ENCODE data around the gene PMM2.

Gene PMM2

DNA sequence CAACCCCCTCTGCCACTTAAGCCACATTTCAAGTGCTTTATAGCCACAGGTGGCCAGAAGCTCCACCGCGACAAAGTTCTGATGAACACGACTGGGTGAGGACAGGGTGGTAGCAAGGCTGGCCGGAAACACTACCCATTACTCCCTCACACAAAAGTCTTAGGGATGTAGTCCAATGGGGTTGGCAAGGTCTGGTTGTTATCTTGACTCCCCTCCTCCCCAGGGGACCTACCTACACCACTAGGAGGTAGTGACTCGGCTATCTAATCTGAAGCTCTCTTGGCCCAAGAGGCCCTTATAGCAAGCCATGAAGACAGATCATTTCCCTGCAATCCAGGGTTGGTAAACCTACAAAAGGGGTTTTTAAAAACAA is 92.9 kb downstream of the PMM2 start:
- DNase-seq, result no peak

DNA sequence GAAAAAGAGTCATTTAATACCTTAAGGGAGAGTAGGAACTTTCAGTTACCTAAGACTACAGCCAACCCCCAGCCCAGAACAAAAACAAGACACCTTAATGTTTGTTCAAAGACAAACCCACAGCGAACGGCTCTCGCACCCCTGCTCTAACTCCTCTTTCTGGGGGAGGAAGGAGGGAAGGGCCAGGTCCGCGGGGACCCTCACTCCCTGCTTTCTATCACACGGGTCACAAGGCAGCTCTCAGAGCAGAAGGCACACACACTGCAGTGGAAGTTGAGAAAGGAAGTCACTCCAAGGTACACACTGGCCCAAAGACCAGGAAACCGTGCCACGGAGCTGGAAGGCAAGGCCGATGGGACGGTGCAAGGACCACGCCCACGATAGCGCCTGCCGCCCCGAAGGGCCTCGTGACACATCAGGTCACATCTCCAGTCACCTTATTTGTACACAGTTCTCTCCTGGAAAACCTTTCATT is 94.5 kb downstream of the PMM2 start:
- DNase-seq, result no peak

DNA sequence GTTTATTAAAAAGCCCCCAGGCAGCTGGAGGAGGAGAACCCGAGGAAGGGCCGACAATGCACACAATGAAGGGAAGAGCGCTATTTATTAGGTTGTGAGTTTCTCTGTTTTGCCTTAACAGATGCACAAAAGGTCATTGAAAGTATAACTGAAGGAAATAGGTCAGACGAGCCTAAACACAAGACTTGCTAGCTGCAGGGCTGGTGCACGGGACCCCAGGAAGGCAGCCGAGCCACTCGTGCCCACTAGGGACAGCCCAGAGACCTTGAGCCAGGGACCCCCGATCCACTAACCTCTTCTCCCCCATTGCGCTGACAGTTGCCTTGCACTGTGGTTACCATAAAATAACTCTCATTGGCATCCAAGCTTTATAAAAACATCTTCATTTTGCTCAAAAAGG is 95.8 kb downstream of the PMM2 start:
- no peak for DNase-seq

DNA sequence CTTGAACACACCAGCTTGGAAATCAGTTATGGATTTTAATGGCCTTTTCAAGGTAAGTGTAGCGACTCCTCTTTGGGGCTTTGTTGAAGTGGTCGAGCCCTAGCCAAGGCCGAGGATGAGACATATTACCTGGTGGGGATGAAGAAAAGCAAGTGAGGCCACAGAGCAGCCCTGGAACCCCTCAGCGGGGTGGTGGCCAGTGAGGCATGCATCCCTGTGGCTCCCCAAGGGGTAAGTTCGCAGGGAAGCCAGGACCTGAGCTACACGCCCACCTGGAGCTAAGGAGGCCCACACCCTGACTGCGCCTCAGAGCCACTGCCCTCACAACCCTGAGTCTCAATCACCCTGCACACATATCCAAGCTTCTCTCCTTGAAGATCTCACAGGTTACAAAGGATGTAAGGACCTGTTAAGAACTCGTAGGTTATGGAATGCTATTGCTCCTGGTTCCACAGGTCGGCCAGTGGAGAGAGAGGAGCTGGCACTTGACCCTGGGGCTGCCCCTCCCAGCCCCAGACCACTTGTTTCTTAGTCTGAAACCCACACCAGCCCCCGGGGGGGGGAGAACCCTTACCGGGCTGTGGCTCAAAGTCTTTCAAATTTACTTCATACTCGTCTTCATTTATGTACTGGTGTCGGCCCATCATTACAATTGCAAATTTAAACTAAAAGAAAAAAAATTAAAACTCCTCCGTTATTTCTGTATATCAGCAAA is 96.5 kb downstream of the PMM2 start:
- DNase-seq, result no peak

DNA sequence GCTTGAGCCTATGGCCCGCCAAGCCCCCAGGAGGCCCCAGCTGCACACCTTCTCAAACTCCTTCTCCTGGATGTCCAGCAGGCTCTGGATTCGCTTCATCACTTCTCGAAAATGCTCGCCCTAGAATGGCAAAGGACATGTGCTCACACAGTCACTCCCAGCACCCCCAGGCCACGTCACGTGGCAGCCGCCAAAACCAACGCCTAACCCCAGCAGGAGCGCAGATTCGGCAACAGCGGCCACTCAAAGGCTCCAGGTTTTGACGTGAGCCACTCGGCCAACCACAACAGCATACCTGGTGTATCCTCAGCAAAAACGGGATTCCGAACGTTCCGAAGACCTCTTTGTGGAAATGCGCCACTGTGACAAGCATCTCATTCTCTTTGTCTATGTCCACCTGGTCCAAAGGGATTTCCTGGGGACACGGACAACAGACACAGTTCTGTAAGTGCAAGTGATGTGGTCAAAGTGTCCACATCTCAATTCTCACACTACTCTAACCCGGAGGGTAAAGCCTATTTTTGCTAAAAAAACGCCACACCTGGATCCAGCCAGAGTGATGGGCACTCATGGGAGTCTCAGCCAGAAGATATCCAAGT is 97.2 kb downstream of the PMM2 start:
- no peak for DNase-seq

DNA sequence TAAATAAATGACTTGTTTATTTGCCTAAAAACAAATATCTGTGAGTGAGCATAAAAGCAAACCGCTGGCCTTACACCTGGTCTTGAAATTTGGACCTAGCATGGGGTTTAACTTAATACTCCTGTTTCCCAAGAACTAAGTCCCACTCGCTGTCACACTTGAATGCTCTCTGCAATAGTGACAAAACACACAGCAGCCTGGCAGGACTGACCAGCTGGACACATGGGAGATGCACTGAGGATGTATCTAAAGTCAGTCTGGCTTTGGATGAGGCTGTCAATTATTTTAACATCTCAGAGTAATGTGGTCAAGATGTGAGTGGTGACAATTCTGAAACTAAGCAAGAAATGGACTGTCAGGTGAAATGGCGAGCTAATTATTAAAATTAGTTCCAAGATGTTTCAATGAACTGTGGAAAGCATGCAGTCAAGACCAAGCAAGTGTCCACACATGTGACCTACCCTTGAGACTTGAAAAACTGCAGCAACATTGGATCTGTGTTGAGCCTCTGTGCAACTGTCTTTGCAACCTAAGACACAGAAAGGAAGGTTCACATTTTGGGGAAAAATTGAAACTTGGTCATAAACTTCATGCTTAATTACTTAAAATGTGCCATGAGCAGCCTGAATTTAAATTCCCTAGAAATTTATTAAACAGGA is 101.2 kb downstream of the PMM2 start:
- DNase-seq, result no peak
